NCI-H526 treated with DMSO at 0.1 percent for 48 hours (cell line): ENCODE results near the gene TMC4.
"Not testable (repeated sequence)": the region's sequence is repeated elsewhere in the genome, so short reads cannot be mapped to it uniquely, and the experiment has no call there.

ENCODE experiments used
- DNase-seq: peaks from one replicate; lab custom pipeline; 2025; lab: John Stamatoyannopoulos, UW

The TMC4 gene

GRCh38 chr19:54179262-54179852, 6.4 kb upstream of the TMC4 start:
- DNase-seq: no peak

GRCh38 chr19:54178581-54179261, 5.8 kb upstream of the TMC4 start:
- peak; percentile 87 for DNase-seq

- DNase-seq: no peak
Measured at GRCh38 chr19:54173951-54174834, 1.2 kb upstream of the TMC4 start.

GRCh38 chr19:54173359-54173699, 369 bp upstream of the TMC4 start:
- no peak for DNase-seq

GRCh38 chr19:54171736-54172431, 1.1 kb downstream of the TMC4 start:
- not testable (repeated sequence) for DNase-seq

GRCh38 chr19:54169149-54169740, 3.7 kb downstream of the TMC4 start:
- no peak for DNase-seq

- peak; percentile 82 for DNase-seq
Measured at GRCh38 chr19:54168174-54168917, 4.6 kb downstream of the TMC4 start.

GRCh38 chr19:54165222-54165621, 7.7 kb downstream of the TMC4 start:
- no peak for DNase-seq

GRCh38 chr19:54164369-54165068, 8.4 kb downstream of the TMC4 start:
- DNase-seq: peak; percentile 41

GRCh38 chr19:54162884-54163283, 10.1 kb downstream of the TMC4 start:
- no peak for DNase-seq

- DNase-seq: peak; percentile 88
Measured at GRCh38 chr19:54162241-54162805, 10.6 kb downstream of the TMC4 start.

GRCh38 chr19:54160854-54161253, 12.1 kb downstream of the TMC4 start:
- DNase-seq: no peak

- DNase-seq: no peak
Measured at GRCh38 chr19:54160182-54160811, 12.7 kb downstream of the TMC4 start.

GRCh38 chr19:54159352-54160181, 13.4 kb downstream of the TMC4 start, which contains the start of gene LENG1:
Gene LENG1, minus strand, starts transcription at chr19:54159721. Its CDS starts 26 bp downstream, at chr19:54159695.
- peak; percentile 100 for DNase-seq

- DNase-seq: no peak
Measured at GRCh38 chr19:54158812-54159351, 14.1 kb downstream of the TMC4 start.

- DNase-seq: no peak
Measured at GRCh38 chr19:54156953-54157352, 16.0 kb downstream of the TMC4 start.

- DNase-seq: no peak
Measured at GRCh38 chr19:54156490-54156889, 16.5 kb downstream of the TMC4 start.

- no peak for DNase-seq
Measured at GRCh38 chr19:54155694-54156093, 17.3 kb downstream of the TMC4 start.
